ENCODE data around the gene CFAP97D2.

DNA sequence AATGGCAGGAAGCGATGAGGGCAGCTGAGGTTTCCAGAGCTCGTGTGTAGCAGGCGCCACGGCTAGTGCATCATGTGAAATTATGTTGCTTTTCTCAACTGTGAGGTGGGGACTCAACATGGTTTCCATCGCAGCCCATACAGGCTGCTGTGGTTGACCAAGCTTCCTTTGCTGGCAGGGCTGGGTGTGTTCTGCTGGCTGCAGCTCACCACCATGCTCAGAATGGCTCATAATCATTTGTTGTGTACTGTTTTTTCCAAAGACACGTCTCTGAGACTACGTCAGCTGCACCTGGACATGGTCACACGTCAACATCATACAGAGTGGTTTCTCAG is 30.6 kb upstream of the CFAP97D2 start:
- no peak for TF ChIP-seq CTCF (IDR thresholded peaks at IDR 0.05; ENCODE audit: low read depth, low read length, poor library complexity, severe bottlenecking)
- TF ChIP-seq EZH2phosphoT487 (IDR thresholded peaks at IDR 0.05; ENCODE audit: borderline replicate concordance, low read length): no peak

Data from DOHH2 (cell line).